Transverse colon (tissue), 4 donors: ENCODE results near the gene LIPT2. TPM values are rescaled to one million over a fixed set of nuclear protein-coding genes. Genes with fewer than 3 reads are reported as not detected.

Experiments used
- DNase-seq: peaks from one replicate; pipeline ENCODE4 v3.0.0-alpha.2; 2019
- H3K27ac ChIP-seq, 4 donors: fragments of 200-600 bp; sonication (generic); 2 replicates each; pipeline ENCODE4 v1.5.1; 2016 to 2018; ENCODE audit warnings: inconsistent platforms in 4 of 4
- H3K27me3 ChIP-seq: fragments of 200-600 bp; sonication (generic); 2 replicates; pipeline ENCODE4 v1.5.1; 2017; ENCODE audit warnings: inconsistent platforms
- H3K36me3 ChIP-seq, 4 donors: fragments of 200-600 bp; sonication (generic); 2 replicates each; pipeline ENCODE4 v1.5.1; 2017 to 2019; ENCODE audit warnings: inconsistent platforms in 4 of 4
- H3K4me1 ChIP-seq, 4 donors: fragments of 200-600 bp; sonication (generic); 2 replicates each; pipeline ENCODE4 v1.5.1; 2017 to 2020; ENCODE audit warnings: inconsistent platforms in 4 of 4
- H3K4me3 ChIP-seq, 4 donors: fragments of 200-600 bp; sonication (generic); 1 replicate in 1 of 4; 2 replicates in 3 of 4; pipeline versions ENCODE4 v1.5.1 to v1.6.1; 2017 to 2019; ENCODE audit warnings: inconsistent platforms in 4 of 4
- H3K9me3 ChIP-seq, 2 donors: fragments of 200-600 bp; sonication (generic); 2 replicates each; pipeline ENCODE4 v1.5.1; 2017 to 2019; ENCODE audit warnings: inconsistent platforms in 2 of 2
- EP300 ChIP-seq: sonication (generic); formaldehyde crosslinking; IDR thresholded peaks from one replicate; pipeline ENCODE4 v1.6.1; 2017; ENCODE audit warnings: antibody characterized with exemption, low read depth
- POLR2A ChIP-seq: fragments of 450-650 bp; IDR thresholded peaks from one replicate; pipeline ENCODE4 v1.6.1; 2016; ENCODE audit warnings: antibody characterized with exemption, mild to moderate bottlenecking, moderate library complexity
- POLR2AphosphoS5 ChIP-seq, 3 donors: sonication (generic); formaldehyde crosslinking; IDR thresholded peaks; one replicate each; pipeline ENCODE4 v1.6.1; 2016; ENCODE audit warnings: antibody characterized with exemption in 3 of 3
- WGBS, 2 donors: methylation state at CpG; one replicate each; pipeline ENCODE4 v1.1.5; 2018; ENCODE audit warnings: low coverage in 1 of 2; 5-methylcytosine and 5-hydroxymethylcytosine counted together
- in situ Hi-C, 4 donors: fragments of 200-750 bp; cut with MboI; loops; one replicate each; pipeline versions ENCODE4 v1.15.0 to v1.15.1; 2017; ENCODE audit warnings: low sequenced_read_pairs in 3 of 4, low pct_ligation_motif_present in 1 of 4, low pct_unique_long_range_greater_than_20kb in 1 of 4
- intact Hi-C: fragments of 100-400 bp; cut with DNase I; formaldehyde crosslinking; loops from one replicate; pipeline ENCODE4 v1.15.1; 2023; ENCODE audit warnings: low total_unique reads
- total RNA-seq, 4 donors: library from RNA; depleted of rRNA; stranded (reverse); fragments of >200 nt; gene quantifications; one replicate each; pipeline ENCODE4 v1.1.0, GENCODE V29; 2016
- TF ChIP-seq, protein P1 (sequence below), 5 experiments: fragments of 200-600 bp in 3 of 5; fragments of 450-650 bp in 2 of 5; sonication (generic) in 3 of 5; IDR thresholded peaks; 1 replicate in 2 of 5; 2 replicates in 3 of 5; pipeline ENCODE4 v1.5.1; 2016 to 2017; ENCODE audit warnings: antibody characterized with exemption in 5 of 5, inconsistent platforms in 3 of 5, mild to moderate bottlenecking in 2 of 5, moderate library complexity in 1 of 5

Gene LIPT2
- total RNA-seq, 4 donors from 2014 or later: 4.1 to 11.6 (median 5.8) TPM

DNA sequence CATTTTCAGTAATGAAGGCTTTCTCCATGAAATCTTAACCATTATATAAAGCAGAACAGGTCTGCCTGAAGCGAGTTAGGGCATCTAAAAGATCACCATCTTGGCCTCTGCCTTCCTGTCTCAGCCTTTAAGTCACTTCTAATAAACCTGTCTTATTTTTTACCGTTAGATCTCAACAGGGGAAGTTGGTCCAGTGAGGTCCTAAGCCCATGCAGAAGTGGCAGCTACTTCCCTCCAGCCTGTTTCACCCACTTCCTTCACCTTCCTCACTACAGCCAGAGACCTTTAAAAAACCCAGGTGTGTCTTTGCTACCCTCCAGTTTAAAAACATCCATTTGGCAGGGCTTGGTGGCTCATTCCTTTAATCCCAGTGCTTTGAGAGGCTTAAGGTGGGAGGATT lies 14.1 kb upstream of the LIPT2 start:
- in situ Hi-C loops (no loop called here), intact Hi-C loops (no loop called here)
- no peak overlapping the region for H3K4me3 ChIP-seq
- no peak for DNase-seq
- H3K36me3 ChIP-seq: no peaks in the 10 kb centered on the region
- no peaks in the 10 kb centered on the region for H3K4me1 ChIP-seq
- 54% methylated on average over 2 of the region's 2 CpGs; no CpG with 5 or more reads in 1 of the 2 donors for WGBS, 2 donors
- TF ChIP-seq POLR2AphosphoS5 (IDR thresholded peaks at IDR 0.05): no peak
- TF ChIP-seq, protein P1, sequence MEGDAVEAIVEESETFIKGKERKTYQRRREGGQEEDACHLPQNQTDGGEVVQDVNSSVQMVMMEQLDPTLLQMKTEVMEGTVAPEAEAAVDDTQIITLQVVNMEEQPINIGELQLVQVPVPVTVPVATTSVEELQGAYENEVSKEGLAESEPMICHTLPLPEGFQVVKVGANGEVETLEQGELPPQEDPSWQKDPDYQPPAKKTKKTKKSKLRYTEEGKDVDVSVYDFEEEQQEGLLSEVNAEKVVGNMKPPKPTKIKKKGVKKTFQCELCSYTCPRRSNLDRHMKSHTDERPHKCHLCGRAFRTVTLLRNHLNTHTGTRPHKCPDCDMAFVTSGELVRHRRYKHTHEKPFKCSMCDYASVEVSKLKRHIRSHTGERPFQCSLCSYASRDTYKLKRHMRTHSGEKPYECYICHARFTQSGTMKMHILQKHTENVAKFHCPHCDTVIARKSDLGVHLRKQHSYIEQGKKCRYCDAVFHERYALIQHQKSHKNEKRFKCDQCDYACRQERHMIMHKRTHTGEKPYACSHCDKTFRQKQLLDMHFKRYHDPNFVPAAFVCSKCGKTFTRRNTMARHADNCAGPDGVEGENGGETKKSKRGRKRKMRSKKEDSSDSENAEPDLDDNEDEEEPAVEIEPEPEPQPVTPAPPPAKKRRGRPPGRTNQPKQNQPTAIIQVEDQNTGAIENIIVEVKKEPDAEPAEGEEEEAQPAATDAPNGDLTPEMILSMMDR (IDR thresholded peaks at IDR 0.05): no peak
- no peak for TF ChIP-seq EP300
- H3K27ac ChIP-seq: no peak overlapping the region
- H3K27me3 ChIP-seq: no peaks in the 10 kb centered on the region
- H3K9me3 ChIP-seq: peaks cover 0 to 5% of the 10 kb centered on the region in 2 donors

DNA sequence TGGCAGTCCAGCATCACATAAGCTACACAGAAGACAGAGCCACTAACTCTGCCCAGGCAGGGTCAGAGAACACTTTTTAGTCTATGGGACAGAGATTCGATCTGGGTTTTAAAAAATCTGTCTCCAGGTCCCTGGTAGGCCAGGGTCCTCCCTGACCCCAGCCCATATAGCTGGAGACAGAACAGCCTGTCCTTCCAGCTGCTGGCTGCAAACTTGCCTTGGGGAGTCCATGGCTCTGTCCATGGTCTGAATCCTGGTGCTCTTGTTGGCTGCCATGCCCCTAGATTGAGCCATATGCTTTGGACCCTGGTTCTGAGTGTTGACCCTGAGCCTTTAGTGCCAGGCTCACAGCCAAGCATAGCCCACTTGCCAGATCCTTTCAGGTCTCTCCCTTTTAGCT lies 13.3 kb upstream of the LIPT2 start:
- in situ Hi-C loops (no loop called here), intact Hi-C loops (no loop called here)
- 88% methylated on average over 1 of the region's 1 CpG; no CpG with 5 or more reads in 1 of the 2 donors for WGBS, 2 donors
- Histone ChIP-seq H3K27ac (no peak overlapping the region), H3K27me3 (no peaks in the 10 kb centered on the region), H3K4me1 (no peaks in the 10 kb centered on the region), H3K36me3 (no peaks in the 10 kb centered on the region), H3K4me3 (no peak overlapping the region), H3K9me3 (peaks cover 0 to 6% of the 10 kb centered on the region in 2 donors)
- TF ChIP-seq POLR2AphosphoS5 (IDR thresholded peaks at IDR 0.05): no peak
- no peak for TF ChIP-seq POLR2A
- TF ChIP-seq, protein P1 (IDR thresholded peaks at IDR 0.05): no peak
- DNase-seq: no peak

DNA sequence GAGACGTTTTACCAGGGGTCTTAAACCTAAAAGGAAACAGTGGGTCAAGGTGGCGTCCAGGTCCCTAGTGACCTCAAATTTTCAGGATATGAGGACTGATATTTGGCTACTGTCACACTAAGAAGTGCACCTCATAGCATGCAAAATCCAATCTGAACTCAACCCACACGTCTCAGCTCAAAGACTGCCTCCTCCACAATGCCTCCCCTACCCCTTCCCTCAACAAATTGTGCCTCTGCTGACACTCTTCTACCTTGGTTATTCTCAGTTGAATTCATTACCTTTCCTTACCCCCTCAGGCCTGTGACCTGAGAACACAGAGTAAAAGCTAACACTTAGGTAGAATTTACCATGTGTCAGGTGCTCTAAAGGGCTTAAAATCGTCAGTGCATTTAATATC lies 12.4 kb upstream of the LIPT2 start:
- Histone ChIP-seq H3K27ac (no peak overlapping the region), H3K9me3 (peaks cover 0 to 6% of the 10 kb centered on the region in 2 donors), H3K36me3 (no peaks in the 10 kb centered on the region), H3K4me1 (no peaks in the 10 kb centered on the region), H3K4me3 (no peak overlapping the region), H3K27me3 (no peaks in the 10 kb centered on the region)
- no peak for DNase-seq
- intact Hi-C loops (no loop called here), in situ Hi-C loops (no loop called here)
- WGBS, 2 donors: 84 to 89% methylated on average over 3 to 4 of the region's 4 CpGs
- TF ChIP-seq POLR2AphosphoS5 (IDR thresholded peaks at IDR 0.05): no peak
- no peak for TF ChIP-seq POLR2A
- TF ChIP-seq, protein P1 (IDR thresholded peaks at IDR 0.05): no peak
- no peak for TF ChIP-seq EP300

DNA sequence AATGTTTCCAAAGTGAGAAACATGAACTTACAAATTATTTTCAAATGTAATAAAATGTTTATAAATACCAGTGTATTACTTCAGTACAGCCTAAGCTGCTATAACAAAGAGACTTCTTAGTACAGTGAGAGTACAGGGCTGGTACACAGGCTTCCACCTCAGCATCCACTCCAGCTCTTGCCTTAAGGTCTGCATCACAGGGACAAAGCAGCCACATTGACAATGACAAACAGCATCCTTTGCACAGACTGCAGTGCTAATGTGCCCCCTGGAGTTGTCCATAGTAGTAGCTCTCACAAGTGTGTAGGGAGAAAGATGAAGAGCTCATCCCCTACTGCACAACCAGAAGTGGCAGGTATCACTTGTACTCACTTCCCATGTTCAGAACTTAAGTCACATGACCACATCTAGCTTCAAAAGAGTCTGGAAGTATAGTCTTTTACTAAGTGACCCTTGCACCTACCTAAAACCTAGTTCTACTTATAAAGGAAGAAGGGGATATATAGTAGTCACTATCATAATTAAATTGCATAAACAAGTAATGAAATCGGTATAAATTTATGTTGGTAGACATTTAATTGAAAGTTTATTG lies 10.7 kb upstream of the LIPT2 start:
- Histone ChIP-seq H3K36me3 (no peaks in the 10 kb centered on the region), H3K27ac (no peak overlapping the region), H3K9me3 (peaks cover 0 to 6% of the 10 kb centered on the region in 2 donors), H3K27me3 (no peaks in the 10 kb centered on the region), H3K4me3 (no peak overlapping the region), H3K4me1 (no peaks in the 10 kb centered on the region)
- 80 to 90% methylated on average over 1 of the region's 1 CpG for WGBS, 2 donors
- intact Hi-C loops (no loop called here), in situ Hi-C loops (no loop called here)
- TF ChIP-seq POLR2A: no peak
- DNase-seq: no peak

DNA sequence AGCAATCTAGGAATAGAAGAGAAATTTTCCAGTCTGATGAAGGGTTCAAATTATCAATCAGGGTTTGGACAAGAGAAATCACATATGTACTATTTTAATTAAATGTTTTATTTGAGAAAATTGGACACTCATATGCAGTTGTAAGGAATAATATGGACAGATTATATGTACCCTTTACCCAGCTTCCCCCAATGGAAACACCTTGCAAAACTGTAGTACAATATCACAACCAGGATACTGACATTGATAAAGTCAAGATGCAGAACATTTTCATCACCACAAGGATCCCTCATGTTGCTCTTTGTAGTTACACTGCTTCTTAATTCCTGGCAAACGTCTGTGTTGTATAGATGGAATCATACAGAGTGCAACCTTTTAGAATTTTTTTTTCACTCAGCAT lies 1.4 kb upstream of the LIPT2 start:
- no peak for DNase-seq
- WGBS, 2 donors: 92 to 100% methylated on average over 1 of the region's 1 CpG
- TF ChIP-seq POLR2A: no peak
- no peak for TF ChIP-seq EP300
- TF ChIP-seq POLR2AphosphoS5 (IDR thresholded peaks at IDR 0.05): no peak
- TF ChIP-seq, protein P1 (IDR thresholded peaks at IDR 0.05): no peak
- Histone ChIP-seq H3K36me3 (no peaks in the 10 kb centered on the region), H3K27me3 (no peaks in the 10 kb centered on the region), H3K4me3 (no peak overlapping the region), H3K9me3 (no peaks in the 10 kb centered on the region), H3K27ac (no peak overlapping the region), H3K4me1 (peaks cover 0 to 16% (median 11%) of the 10 kb centered on the region in 4 donors)
- in situ Hi-C loops: no loop called here
- intact Hi-C loops: loop anchor here (10.0 kb wide), 1 partner anchor 80 kb away; no protein-coding TSS in a partner anchor
